Mesendoderm (in vitro differentiated cells): ENCODE data around the gene TBL1X.

Experiments used
- DNase-seq: peaks from one replicate; pipeline ENCODE4 v3.0.0; 2013
- H2AK5ac ChIP-seq: 2 replicates; pipeline ENCODE4 v1.6.1; 2013; ENCODE audit warnings: low read length, inconsistent platforms
- H2BK120ac ChIP-seq: 2 replicates; pipeline ENCODE4 v1.6.1; 2013; ENCODE audit warnings: low read depth, mild to moderate bottlenecking, low read length, moderate library complexity, mixed read lengths
- H2BK15ac ChIP-seq: replicated peaks from 2 replicates; pipeline ENCODE4 v1.6.1; 2013; ENCODE audit warnings: low read depth, mild to moderate bottlenecking, moderate library complexity
- H2BK5ac ChIP-seq: 2 replicates; pipeline ENCODE4 v1.6.1; 2013; ENCODE audit warnings: low read length, inconsistent platforms
- H3K18ac ChIP-seq: 2 replicates; pipeline ENCODE4 v1.6.1; 2013; ENCODE audit warnings: mild to moderate bottlenecking, low read length, mixed read lengths
- H3K23ac ChIP-seq: one replicate; pipeline ENCODE4 v1.6.1; 2013; ENCODE audit warnings: low read length
- H3K27ac ChIP-seq: 2 replicates; pipeline ENCODE4 v1.5.1; 2013; ENCODE audit warnings: low read depth, mild to moderate bottlenecking, inconsistent platforms, low read length, moderate library complexity
- H3K27me3 ChIP-seq: 2 replicates; pipeline ENCODE4 v1.6.1; 2013; ENCODE audit warnings: low read length, control low read depth, mild to moderate bottlenecking, inconsistent platforms; ENCODE audit not compliant: insufficient read depth, poor library complexity
- H3K36me3 ChIP-seq: 2 replicates; pipeline ENCODE4 v1.6.1; 2013; ENCODE audit warnings: low read length, inconsistent platforms; ENCODE audit not compliant: control insufficient read depth, insufficient read depth
- H3K4ac ChIP-seq: one replicate; pipeline ENCODE4 v1.6.1; 2013; ENCODE audit warnings: low read depth, mild to moderate bottlenecking, low read length, moderate library complexity
- H3K4me1 ChIP-seq: 2 replicates; pipeline ENCODE4 v1.6.1; 2013; ENCODE audit warnings: low read depth, low read length, inconsistent platforms; ENCODE audit not compliant: control insufficient read depth
- H3K4me2 ChIP-seq: 2 replicates; pipeline ENCODE4 v1.6.1; 2013; ENCODE audit warnings: low read length
- H3K4me3 ChIP-seq: 2 replicates; pipeline ENCODE4 v1.5.1; 2013; ENCODE audit warnings: mild to moderate bottlenecking, low read length
- H3K56ac ChIP-seq: one replicate; pipeline ENCODE4 v1.6.1; 2013; ENCODE audit warnings: low read length
- H3K79me1 ChIP-seq: 2 replicates; pipeline ENCODE4 v1.6.1; 2013; ENCODE audit warnings: low read length, inconsistent platforms
- H3K79me2 ChIP-seq: 2 replicates; pipeline ENCODE4 v1.6.1; 2013; ENCODE audit warnings: mild to moderate bottlenecking, low read length; ENCODE audit not compliant: control insufficient read depth, insufficient read depth
- H3K9ac ChIP-seq: 2 replicates; pipeline ENCODE4 v1.6.1; 2013; ENCODE audit warnings: low read length, inconsistent platforms
- H4K5ac ChIP-seq: one replicate; pipeline ENCODE4 v1.6.1; 2013; ENCODE audit warnings: low read length
- H4K8ac ChIP-seq: one replicate; pipeline ENCODE4 v1.6.1; 2013; ENCODE audit warnings: low read depth, mild to moderate bottlenecking, control low read depth, low read length, moderate library complexity
- WGBS: extraction: QIAGEN DNeasy Blood & Tissue Kit; methylation state at CpG from one replicate; pipeline ENCODE4 v1.1.7; 2013; ENCODE audit warnings: low lambda C conversion rate, missing lambda C conversion rate; ENCODE audit not compliant: insufficient coverage; ENCODE audit errors: extremely low coverage; 5-methylcytosine and 5-hydroxymethylcytosine counted together

Gene TBL1X

GRCh38 chrX:9503261-9503660 is 38.4 kb downstream of the TBL1X start:
- Histone ChIP-seq H3K9ac (no peak overlapping the region), H2BK120ac (no peak overlapping the region), H4K5ac (no peak overlapping the region), H3K27ac (no peak overlapping the region), H2AK5ac (no peak overlapping the region), H3K56ac (no peak overlapping the region), H2BK5ac (no peak overlapping the region), H4K8ac (no peak overlapping the region), H3K79me2 (no peaks in the 10 kb centered on the region), H3K36me3 (no peaks in the 10 kb centered on the region), H3K4me3 (no peak overlapping the region), H3K79me1 (no peaks in the 10 kb centered on the region), H3K4me1 (no peaks in the 10 kb centered on the region), H2BK15ac (no peak overlapping the region), H3K18ac (no peak overlapping the region), H3K23ac (no peak overlapping the region), H3K4ac (no peak overlapping the region), H3K4me2 (no peak overlapping the region), H3K27me3 (no peaks in the 10 kb centered on the region)
- no peak for DNase-seq
- no CpG with 5 or more reads among the region's 8 CpGs for WGBS

- no peak overlapping the region for H3K56ac ChIP-seq
- H3K4me3 ChIP-seq = no peak overlapping the region
- H2BK5ac ChIP-seq = no peak overlapping the region
- no CpG with 5 or more reads among the region's 2 CpGs for WGBS
- no peak overlapping the region for H3K9ac ChIP-seq
- H3K79me2 ChIP-seq = no peaks in the 10 kb centered on the region
- no peak overlapping the region for H3K4me2 ChIP-seq
- H3K27me3 ChIP-seq = no peaks in the 10 kb centered on the region
- no peak overlapping the region for H3K18ac ChIP-seq
- no peak overlapping the region for H2AK5ac ChIP-seq
- DNase-seq = no peak
- H2BK120ac ChIP-seq = no peak overlapping the region
- no peak overlapping the region for H3K23ac ChIP-seq
- H3K4me1 ChIP-seq = no peaks in the 10 kb centered on the region
- H3K79me1 ChIP-seq = no peaks in the 10 kb centered on the region
- H3K36me3 ChIP-seq = no peaks in the 10 kb centered on the region
- no peak overlapping the region for H4K8ac ChIP-seq
- no peak overlapping the region for H4K5ac ChIP-seq
- no peak overlapping the region for H2BK15ac ChIP-seq
- H3K27ac ChIP-seq = no peak overlapping the region
- no peak overlapping the region for H3K4ac ChIP-seq
Measured at GRCh38 chrX:9510366-9510765, 45.5 kb downstream of the TBL1X start.

DNA sequence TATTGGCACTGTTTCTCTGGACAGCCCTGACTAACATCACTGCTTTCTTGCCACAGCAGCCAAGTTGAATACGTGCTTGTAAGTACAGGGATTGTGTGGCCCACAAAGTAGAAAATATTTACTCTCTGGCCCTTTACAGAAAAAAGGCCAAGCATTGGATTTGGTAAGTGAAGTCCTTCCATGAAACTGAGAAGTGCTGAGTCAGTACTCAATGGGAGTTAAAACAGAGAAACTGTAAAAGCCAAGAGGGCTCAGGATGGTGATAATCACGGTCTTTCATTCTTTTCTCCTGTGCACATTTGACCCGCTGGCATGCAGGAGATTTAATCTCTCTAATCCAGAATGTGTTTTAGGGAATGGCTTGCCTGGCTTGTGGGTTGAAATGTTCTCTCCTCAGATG is 46.1 kb downstream of the TBL1X start:
- Histone ChIP-seq H3K4me1 (no peaks in the 10 kb centered on the region), H3K79me1 (no peaks in the 10 kb centered on the region), H3K4ac (no peak overlapping the region), H4K5ac (no peak overlapping the region), H3K4me2 (no peak overlapping the region), H3K27ac (no peak overlapping the region), H3K23ac (no peak overlapping the region), H2BK15ac (no peak overlapping the region), H3K79me2 (no peaks in the 10 kb centered on the region), H2AK5ac (no peak overlapping the region), H2BK5ac (no peak overlapping the region), H3K56ac (no peak overlapping the region), H4K8ac (no peak overlapping the region), H3K9ac (no peak overlapping the region), H3K18ac (no peak overlapping the region), H2BK120ac (no peak overlapping the region), H3K27me3 (no peaks in the 10 kb centered on the region), H3K36me3 (no peaks in the 10 kb centered on the region), H3K4me3 (no peak overlapping the region)
- no peak for DNase-seq
- WGBS = no CpG with 5 or more reads among the region's 3 CpGs

DNA sequence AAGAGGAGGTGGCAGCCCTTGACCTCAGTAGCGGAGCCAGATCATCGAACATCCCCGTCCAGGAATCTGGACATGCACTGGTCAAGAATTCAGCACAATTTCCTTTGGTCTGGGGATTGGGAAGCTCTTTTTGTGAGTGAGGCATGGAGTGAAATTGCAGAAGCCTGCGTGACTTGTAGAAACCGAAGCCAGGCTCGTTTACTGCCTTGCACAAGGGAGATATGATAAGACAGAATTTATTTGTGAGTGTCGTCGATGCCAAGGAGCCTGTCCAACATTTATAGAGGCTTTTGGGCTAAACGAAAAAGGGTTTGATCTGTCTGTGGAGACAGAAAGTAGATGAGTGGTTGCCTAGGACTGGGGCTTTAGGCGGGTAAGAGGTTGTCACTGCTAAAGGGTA is 50.6 kb downstream of the TBL1X start:
- no peak overlapping the region for H2BK15ac ChIP-seq
- peaks cover 4% of the 10 kb centered on the region for H3K4me1 ChIP-seq
- H3K27me3 ChIP-seq = no peaks in the 10 kb centered on the region
- H3K9ac ChIP-seq = no peak overlapping the region
- peaks cover 4% of the 10 kb centered on the region for H3K79me2 ChIP-seq
- no peak overlapping the region for H3K56ac ChIP-seq
- no peak overlapping the region for H2BK5ac ChIP-seq
- H4K8ac ChIP-seq = no peak overlapping the region
- H3K36me3 ChIP-seq = no peaks in the 10 kb centered on the region
- DNase-seq = no peak
- H3K4me3 ChIP-seq = no peak overlapping the region
- H3K4ac ChIP-seq = no peak overlapping the region
- H3K18ac ChIP-seq = no peak overlapping the region
- H3K79me1 ChIP-seq = no peaks in the 10 kb centered on the region
- H2BK120ac ChIP-seq = no peak overlapping the region
- no peak overlapping the region for H2AK5ac ChIP-seq
- H3K23ac ChIP-seq = no peak overlapping the region
- H3K4me2 ChIP-seq = no peak overlapping the region
- no peak overlapping the region for H4K5ac ChIP-seq
- H3K27ac ChIP-seq = no peak overlapping the region
- no CpG with 5 or more reads among the region's 10 CpGs for WGBS

- no peaks in the 10 kb centered on the region for H3K79me1 ChIP-seq
Measured at GRCh38 chrX:9515973-9516538, 51.2 kb downstream of the TBL1X start.

DNA sequence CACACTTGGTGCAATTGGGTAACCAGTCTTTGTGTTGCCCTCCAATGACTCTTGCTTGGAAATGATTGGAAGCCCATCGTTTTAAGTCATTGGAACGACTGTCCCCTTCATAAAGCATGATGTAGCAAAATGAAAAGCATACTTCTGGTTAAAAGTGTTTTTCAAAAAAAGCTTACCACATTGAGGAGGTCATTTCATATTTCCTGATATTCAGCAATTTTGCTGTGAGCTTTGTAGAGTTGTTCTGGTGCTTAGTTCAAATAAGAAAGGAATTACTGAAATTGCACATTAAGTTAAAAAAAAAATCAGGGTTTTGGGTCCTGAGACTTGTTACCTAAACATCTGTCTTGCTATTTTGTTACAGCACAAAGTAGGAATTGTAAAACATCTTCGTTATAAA is 51.8 kb downstream of the TBL1X start:
- Histone ChIP-seq H3K23ac (no peak overlapping the region), H3K4me2 (no peak overlapping the region), H2AK5ac (no peak overlapping the region), H3K56ac (no peak overlapping the region), H3K79me2 (peaks cover 6% of the 10 kb centered on the region), H3K9ac (no peak overlapping the region), H3K4ac (no peak overlapping the region), H4K8ac (no peak overlapping the region), H3K36me3 (no peaks in the 10 kb centered on the region), H3K18ac (no peak overlapping the region), H3K4me1 (peaks cover 4% of the 10 kb centered on the region), H3K27ac (no peak overlapping the region), H2BK15ac (no peak overlapping the region), H2BK5ac (no peak overlapping the region), H3K4me3 (no peak overlapping the region), H3K79me1 (no peaks in the 10 kb centered on the region), H3K27me3 (no peaks in the 10 kb centered on the region), H4K5ac (no peak overlapping the region), H2BK120ac (no peak overlapping the region)
- WGBS = no CpG with 5 or more reads among the region's 3 CpGs
- no peak for DNase-seq

More at GRCh38 chrX:9515973-9516538, 51.2 kb downstream of the TBL1X start:
- no peak overlapping the region for H4K5ac ChIP-seq
- no peak overlapping the region for H2BK120ac ChIP-seq
- H3K9ac ChIP-seq = no peak overlapping the region
- H3K79me2 ChIP-seq = peaks cover 4% of the 10 kb centered on the region
- H2AK5ac ChIP-seq = no peak overlapping the region
- no peak overlapping the region for H2BK15ac ChIP-seq
- no peak overlapping the region for H3K4ac ChIP-seq
- no peak overlapping the region for H2BK5ac ChIP-seq
- no peak overlapping the region for H3K23ac ChIP-seq
- H3K27me3 ChIP-seq = no peaks in the 10 kb centered on the region
- no peak overlapping the region for H3K18ac ChIP-seq
- no peak overlapping the region for H3K4me3 ChIP-seq
- no peak for DNase-seq
- no peaks in the 10 kb centered on the region for H3K36me3 ChIP-seq
- peaks cover 4% of the 10 kb centered on the region for H3K4me1 ChIP-seq
- WGBS = no CpG with 5 or more reads among the region's 4 CpGs
- H3K4me2 ChIP-seq = no peak overlapping the region
- H3K56ac ChIP-seq = no peak overlapping the region
- H4K8ac ChIP-seq = no peak overlapping the region
- no peak overlapping the region for H3K27ac ChIP-seq
